Parathyroid adenoma (tissue), 2 donors: ENCODE data around the gene PRKACA.

Experiments
- H2AFZ ChIP-seq: fragments of 300-600 bp; sonication (generic); one replicate; pipeline ENCODE4 v1.7.0; 2017; ENCODE audit warnings: antibody characterized with exemption, mild to moderate bottlenecking
- H3K27ac ChIP-seq: fragments of 300-600 bp; sonication (generic); one replicate; pipeline ENCODE4 v1.7.0; 2017
- H3K27me3 ChIP-seq: fragments of 300-600 bp; sonication (generic); one replicate; pipeline ENCODE4 v1.7.0; 2017; ENCODE audit warnings: low read length; ENCODE audit not compliant: control insufficient read depth, insufficient read depth
- H3K36me3 ChIP-seq: fragments of 300-600 bp; sonication (generic); one replicate; pipeline ENCODE4 v1.7.0; 2017; ENCODE audit warnings: low read length; ENCODE audit not compliant: control insufficient read depth, insufficient read depth
- H3K4me1 ChIP-seq: fragments of 300-600 bp; sonication (generic); one replicate; pipeline ENCODE4 v1.7.0; 2017; ENCODE audit warnings: control low read depth
- H3K4me2 ChIP-seq: fragments of 300-600 bp; sonication (generic); one replicate; pipeline ENCODE4 v1.7.0; 2017; ENCODE audit warnings: low read length
- H3K4me3 ChIP-seq: fragments of 300-600 bp; sonication (generic); one replicate; pipeline ENCODE4 v1.7.0; 2017; ENCODE audit warnings: low read depth, low read length
- H3K79me2 ChIP-seq: fragments of 300-600 bp; sonication (generic); one replicate; pipeline ENCODE4 v1.7.0; 2017; ENCODE audit warnings: control low read depth
- H3K9ac ChIP-seq: fragments of 300-600 bp; sonication (generic); one replicate; pipeline ENCODE4 v1.7.0; 2017; ENCODE audit warnings: mild to moderate bottlenecking
- H3K9me3 ChIP-seq: fragments of 300-600 bp; sonication (generic); one replicate; pipeline ENCODE4 v1.7.0; 2017; ENCODE audit warnings: low read length; ENCODE audit not compliant: control insufficient read depth
- TF ChIP-seq, protein P1 (sequence below): fragments of 300-600 bp; sonication (generic); IDR thresholded peaks from one replicate; pipeline ENCODE4 v1.7.0; 2017; ENCODE audit warnings: antibody characterized with exemption, mild to moderate bottlenecking
- donor health status: primary hyperparathyroidism.

The PRKACA gene

GRCh38 chr19:14054721-14055120 lies 62.8 kb downstream of the PRKACA start:
- H3K79me2 ChIP-seq: no peaks in the 10 kb centered on the region
- H3K27ac ChIP-seq: no peak overlapping the region
- H3K4me2 ChIP-seq: no peak overlapping the region
- no peak overlapping the region for H2AFZ ChIP-seq
- H3K9me3 ChIP-seq: no peaks in the 10 kb centered on the region
- no peak overlapping the region for H3K4me3 ChIP-seq
- H3K4me1 ChIP-seq: no peaks in the 10 kb centered on the region
- TF ChIP-seq, protein P1, sequence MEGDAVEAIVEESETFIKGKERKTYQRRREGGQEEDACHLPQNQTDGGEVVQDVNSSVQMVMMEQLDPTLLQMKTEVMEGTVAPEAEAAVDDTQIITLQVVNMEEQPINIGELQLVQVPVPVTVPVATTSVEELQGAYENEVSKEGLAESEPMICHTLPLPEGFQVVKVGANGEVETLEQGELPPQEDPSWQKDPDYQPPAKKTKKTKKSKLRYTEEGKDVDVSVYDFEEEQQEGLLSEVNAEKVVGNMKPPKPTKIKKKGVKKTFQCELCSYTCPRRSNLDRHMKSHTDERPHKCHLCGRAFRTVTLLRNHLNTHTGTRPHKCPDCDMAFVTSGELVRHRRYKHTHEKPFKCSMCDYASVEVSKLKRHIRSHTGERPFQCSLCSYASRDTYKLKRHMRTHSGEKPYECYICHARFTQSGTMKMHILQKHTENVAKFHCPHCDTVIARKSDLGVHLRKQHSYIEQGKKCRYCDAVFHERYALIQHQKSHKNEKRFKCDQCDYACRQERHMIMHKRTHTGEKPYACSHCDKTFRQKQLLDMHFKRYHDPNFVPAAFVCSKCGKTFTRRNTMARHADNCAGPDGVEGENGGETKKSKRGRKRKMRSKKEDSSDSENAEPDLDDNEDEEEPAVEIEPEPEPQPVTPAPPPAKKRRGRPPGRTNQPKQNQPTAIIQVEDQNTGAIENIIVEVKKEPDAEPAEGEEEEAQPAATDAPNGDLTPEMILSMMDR: no peak
- no peaks in the 10 kb centered on the region for H3K36me3 ChIP-seq
- no peaks in the 10 kb centered on the region for H3K27me3 ChIP-seq
- no peak overlapping the region for H3K9ac ChIP-seq

DNA sequence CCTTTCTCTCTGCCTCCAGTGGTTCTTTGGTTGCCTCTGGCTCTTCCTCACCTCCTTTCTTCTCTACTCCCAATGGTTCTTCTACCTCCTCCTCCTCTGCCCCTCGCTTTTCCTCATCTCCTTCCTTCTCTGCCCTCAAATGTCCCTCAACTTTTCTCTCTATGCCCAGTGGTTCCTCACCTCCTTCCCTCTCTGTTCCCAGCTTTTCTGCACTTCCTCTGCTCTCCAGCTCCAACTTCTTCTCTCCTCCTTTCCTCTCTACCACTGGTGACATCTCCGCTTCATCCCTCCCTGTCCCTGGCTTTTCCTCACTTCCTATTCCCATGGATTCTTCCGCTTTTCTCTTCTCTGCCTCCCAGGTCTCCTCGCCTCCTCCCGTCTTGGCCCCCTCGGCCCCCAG lies 63.5 kb downstream of the PRKACA start:
- H2AFZ ChIP-seq: no peak overlapping the region
- H3K27ac ChIP-seq: no peak overlapping the region
- no peaks in the 10 kb centered on the region for H3K79me2 ChIP-seq
- TF ChIP-seq, protein P1: no peak
- H3K27me3 ChIP-seq: no peaks in the 10 kb centered on the region
- H3K36me3 ChIP-seq: no peaks in the 10 kb centered on the region
- no peaks in the 10 kb centered on the region for H3K9me3 ChIP-seq
- H3K4me1 ChIP-seq: no peaks in the 10 kb centered on the region
- H3K4me3 ChIP-seq: no peak overlapping the region
- H3K4me2 ChIP-seq: no peak overlapping the region
- H3K9ac ChIP-seq: no peak overlapping the region

GRCh38 chr19:14053500-14053899 lies 64.1 kb downstream of the PRKACA start:
- Histone ChIP-seq H2AFZ (no peak overlapping the region), H3K27me3 (no peaks in the 10 kb centered on the region), H3K9ac (no peak overlapping the region), H3K79me2 (no peaks in the 10 kb centered on the region), H3K27ac (no peak overlapping the region), H3K4me1 (no peaks in the 10 kb centered on the region), H3K4me2 (no peak overlapping the region), H3K9me3 (no peaks in the 10 kb centered on the region), H3K4me3 (no peak overlapping the region), H3K36me3 (no peaks in the 10 kb centered on the region)
- TF ChIP-seq, protein P1: no peak

DNA sequence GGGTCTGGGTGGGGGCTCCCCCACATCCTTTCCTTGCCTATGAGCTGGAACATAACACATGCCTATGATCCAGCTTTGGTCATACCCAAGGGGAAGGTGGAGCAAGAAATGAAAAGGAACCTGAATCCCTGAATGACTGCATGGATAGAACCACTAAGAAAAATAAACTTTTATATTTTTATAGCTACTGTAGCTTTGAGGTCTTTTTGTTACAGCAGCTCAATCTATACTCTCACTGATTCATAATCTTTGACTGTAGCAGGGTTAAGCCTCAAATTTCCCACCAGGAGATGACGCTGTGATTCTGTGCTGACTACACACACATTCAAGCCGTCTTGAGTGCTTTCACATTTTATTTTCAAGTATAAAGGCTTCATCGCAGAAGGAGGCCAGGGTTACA lies 64.5 kb downstream of the PRKACA start:
- TF ChIP-seq, protein P1: no peak

GRCh38 chr19:14052470-14052869 lies 65.1 kb downstream of the PRKACA start:
- H3K36me3 ChIP-seq: no peaks in the 10 kb centered on the region
- H3K4me3 ChIP-seq: no peak overlapping the region
- no peak overlapping the region for H3K4me2 ChIP-seq

More for the DNA sequence above, 64.5 kb downstream of the PRKACA start:
- Histone ChIP-seq H3K36me3 (no peaks in the 10 kb centered on the region), H3K27me3 (no peaks in the 10 kb centered on the region), H3K4me3 (no peak overlapping the region), H3K9me3 (no peaks in the 10 kb centered on the region), H2AFZ (no peak overlapping the region), H3K27ac (no peak overlapping the region), H3K4me1 (no peaks in the 10 kb centered on the region), H3K79me2 (no peaks in the 10 kb centered on the region), H3K4me2 (no peak overlapping the region), H3K9ac (no peak overlapping the region)

More at GRCh38 chr19:14052470-14052869, 65.1 kb downstream of the PRKACA start:
- H3K79me2 ChIP-seq: no peaks in the 10 kb centered on the region
- no peak overlapping the region for H2AFZ ChIP-seq
- TF ChIP-seq, protein P1: no peak
- H3K9ac ChIP-seq: no peak overlapping the region
- no peaks in the 10 kb centered on the region for H3K9me3 ChIP-seq
- H3K27ac ChIP-seq: no peak overlapping the region
- no peaks in the 10 kb centered on the region for H3K27me3 ChIP-seq
- no peaks in the 10 kb centered on the region for H3K4me1 ChIP-seq
